Mesendoderm (in vitro differentiated cells): ENCODE measurements around the gene UQCR11.

ENCODE experiments used
- DNase-seq: peaks from one replicate; pipeline ENCODE4 v3.0.0; 2013
- H2AK5ac ChIP-seq: 2 replicates; pipeline ENCODE4 v1.6.1; 2013; ENCODE audit warnings: low read length, inconsistent platforms
- H2BK120ac ChIP-seq: 2 replicates; pipeline ENCODE4 v1.6.1; 2013; ENCODE audit warnings: low read depth, mild to moderate bottlenecking, low read length, moderate library complexity, mixed read lengths
- H2BK15ac ChIP-seq: replicated peaks from 2 replicates; pipeline ENCODE4 v1.6.1; 2013; ENCODE audit warnings: low read depth, mild to moderate bottlenecking, moderate library complexity
- H2BK5ac ChIP-seq: 2 replicates; pipeline ENCODE4 v1.6.1; 2013; ENCODE audit warnings: low read length, inconsistent platforms
- H3K18ac ChIP-seq: 2 replicates; pipeline ENCODE4 v1.6.1; 2013; ENCODE audit warnings: mild to moderate bottlenecking, low read length, mixed read lengths
- H3K23ac ChIP-seq: one replicate; pipeline ENCODE4 v1.6.1; 2013; ENCODE audit warnings: low read length
- H3K27ac ChIP-seq: 2 replicates; pipeline ENCODE4 v1.5.1; 2013; ENCODE audit warnings: low read depth, mild to moderate bottlenecking, inconsistent platforms, low read length, moderate library complexity
- H3K27me3 ChIP-seq: 2 replicates; pipeline ENCODE4 v1.6.1; 2013; ENCODE audit warnings: low read length, control low read depth, mild to moderate bottlenecking, inconsistent platforms; ENCODE audit not compliant: insufficient read depth, poor library complexity
- H3K36me3 ChIP-seq: 2 replicates; pipeline ENCODE4 v1.6.1; 2013; ENCODE audit warnings: low read length, inconsistent platforms; ENCODE audit not compliant: control insufficient read depth, insufficient read depth
- H3K4ac ChIP-seq: one replicate; pipeline ENCODE4 v1.6.1; 2013; ENCODE audit warnings: low read depth, mild to moderate bottlenecking, low read length, moderate library complexity
- H3K4me1 ChIP-seq: 2 replicates; pipeline ENCODE4 v1.6.1; 2013; ENCODE audit warnings: low read depth, low read length, inconsistent platforms; ENCODE audit not compliant: control insufficient read depth
- H3K4me2 ChIP-seq: 2 replicates; pipeline ENCODE4 v1.6.1; 2013; ENCODE audit warnings: low read length
- H3K4me3 ChIP-seq: 2 replicates; pipeline ENCODE4 v1.5.1; 2013; ENCODE audit warnings: mild to moderate bottlenecking, low read length
- H3K56ac ChIP-seq: one replicate; pipeline ENCODE4 v1.6.1; 2013; ENCODE audit warnings: low read length
- H3K79me1 ChIP-seq: 2 replicates; pipeline ENCODE4 v1.6.1; 2013; ENCODE audit warnings: low read length, inconsistent platforms
- H3K79me2 ChIP-seq: 2 replicates; pipeline ENCODE4 v1.6.1; 2013; ENCODE audit warnings: mild to moderate bottlenecking, low read length; ENCODE audit not compliant: control insufficient read depth, insufficient read depth
- H3K9ac ChIP-seq: 2 replicates; pipeline ENCODE4 v1.6.1; 2013; ENCODE audit warnings: low read length, inconsistent platforms
- H4K5ac ChIP-seq: one replicate; pipeline ENCODE4 v1.6.1; 2013; ENCODE audit warnings: low read length
- H4K8ac ChIP-seq: one replicate; pipeline ENCODE4 v1.6.1; 2013; ENCODE audit warnings: low read depth, mild to moderate bottlenecking, control low read depth, low read length, moderate library complexity
- WGBS: extraction: QIAGEN DNeasy Blood & Tissue Kit; methylation state at CpG from one replicate; pipeline ENCODE4 v1.1.7; 2013; ENCODE audit warnings: low lambda C conversion rate, missing lambda C conversion rate; ENCODE audit not compliant: insufficient coverage; ENCODE audit errors: extremely low coverage; 5-methylcytosine and 5-hydroxymethylcytosine counted together

The UQCR11 gene

GRCh38 chr19:1574354-1575136 is 30.7 kb downstream of the UQCR11 start:
- no CpG with 5 or more reads among the region's 34 CpGs for WGBS
- H2BK120ac ChIP-seq, result no peak overlapping the region
- H2BK15ac ChIP-seq, result no peak overlapping the region
- H3K23ac ChIP-seq, result no peak overlapping the region
- H3K4me1 ChIP-seq, result no peaks in the 10 kb centered on the region
- no peak overlapping the region for H3K4me2 ChIP-seq
- no peak overlapping the region for H3K4me3 ChIP-seq
- H3K79me2 ChIP-seq, result no peaks in the 10 kb centered on the region
- no peak overlapping the region for H4K5ac ChIP-seq
- H3K27ac ChIP-seq, result no peak overlapping the region
- H2AK5ac ChIP-seq, result no peak overlapping the region
- H2BK5ac ChIP-seq, result no peak overlapping the region
- H3K4ac ChIP-seq, result no peak overlapping the region
- H3K27me3 ChIP-seq, result no peaks in the 10 kb centered on the region
- H3K56ac ChIP-seq, result no peak overlapping the region
- H4K8ac ChIP-seq, result no peak overlapping the region
- no peak overlapping the region for H3K9ac ChIP-seq
- H3K18ac ChIP-seq, result no peak overlapping the region
- peaks cover 1% of the 10 kb centered on the region for H3K36me3 ChIP-seq
- no peaks in the 10 kb centered on the region for H3K79me1 ChIP-seq
- no peak for DNase-seq

DNA sequence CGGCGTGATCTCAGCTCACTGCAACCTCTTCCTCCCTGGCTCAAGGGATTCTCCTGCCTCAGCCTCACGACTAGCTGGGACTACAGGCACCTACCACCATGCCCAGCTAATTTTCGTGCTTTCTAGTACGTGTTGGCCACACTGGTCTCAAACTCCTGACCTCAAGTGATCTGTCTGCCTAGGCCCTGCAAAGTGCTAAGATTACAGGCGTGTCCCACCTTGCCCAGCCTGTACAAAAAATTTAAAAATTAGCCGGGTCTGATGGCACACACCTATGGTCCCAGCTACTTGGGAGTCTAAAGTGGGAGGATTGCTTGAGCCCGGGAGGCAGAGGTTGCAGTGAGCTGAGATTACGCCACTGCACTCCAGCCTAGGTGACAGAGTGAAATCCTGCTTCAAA is 32.5 kb downstream of the UQCR11 start:
- Histone ChIP-seq H4K5ac (no peak overlapping the region), H3K23ac (no peak overlapping the region)
- WGBS, result no CpG with 5 or more reads among the region's 9 CpGs

DNA sequence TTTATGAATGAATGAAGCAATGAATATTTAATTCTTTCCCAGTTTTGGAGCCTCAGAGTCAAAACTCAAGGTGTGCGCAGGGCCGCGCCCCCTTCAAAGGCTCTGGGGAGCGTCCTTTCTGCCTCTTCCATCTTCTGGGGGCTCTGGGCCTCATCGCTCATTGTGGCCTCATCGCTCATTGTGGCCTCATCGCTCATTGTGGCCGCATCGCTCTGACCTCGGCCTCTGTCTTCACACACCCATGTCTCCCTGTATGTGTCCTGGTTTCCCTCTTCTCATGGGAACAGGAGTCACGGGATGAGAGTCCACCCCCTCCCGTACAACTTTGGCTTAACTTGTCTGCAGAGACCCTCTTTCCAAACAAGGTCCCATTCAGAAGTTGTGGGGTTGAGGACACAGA is 33.9 kb downstream of the UQCR11 start:
- Histone ChIP-seq H3K4ac (no peak overlapping the region), H3K56ac (no peak overlapping the region), H3K4me2 (no peak overlapping the region), H2BK120ac (no peak overlapping the region), H3K18ac (no peak overlapping the region), H3K23ac (no peak overlapping the region), H3K27ac (no peak overlapping the region), H3K79me2 (peaks cover 9% of the 10 kb centered on the region), H3K4me1 (no peaks in the 10 kb centered on the region), H2BK15ac (no peak overlapping the region), H2AK5ac (no peak overlapping the region), H3K4me3 (no peak overlapping the region), H4K5ac (no peak overlapping the region), H3K79me1 (no peaks in the 10 kb centered on the region), H3K9ac (no peak overlapping the region), H3K27me3 (no peaks in the 10 kb centered on the region), H4K8ac (no peak overlapping the region), H2BK5ac (no peak overlapping the region), H3K36me3 (no peaks in the 10 kb centered on the region)
- WGBS, result no CpG with 5 or more reads among the region's 12 CpGs
- DNase-seq, result no peak

More for the DNA sequence above, 32.5 kb downstream of the UQCR11 start:
- Histone ChIP-seq H3K79me2 (no peaks in the 10 kb centered on the region), H4K8ac (no peak overlapping the region), H2AK5ac (no peak overlapping the region), H3K27me3 (no peaks in the 10 kb centered on the region), H2BK15ac (no peak overlapping the region), H3K56ac (no peak overlapping the region), H3K9ac (no peak overlapping the region), H2BK120ac (no peak overlapping the region), H3K4ac (no peak overlapping the region), H3K4me2 (no peak overlapping the region), H2BK5ac (no peak overlapping the region), H3K79me1 (no peaks in the 10 kb centered on the region), H3K18ac (no peak overlapping the region), H3K4me3 (no peak overlapping the region), H3K27ac (no peak overlapping the region), H3K36me3 (no peaks in the 10 kb centered on the region), H3K4me1 (no peaks in the 10 kb centered on the region)
- no peak for DNase-seq

DNA sequence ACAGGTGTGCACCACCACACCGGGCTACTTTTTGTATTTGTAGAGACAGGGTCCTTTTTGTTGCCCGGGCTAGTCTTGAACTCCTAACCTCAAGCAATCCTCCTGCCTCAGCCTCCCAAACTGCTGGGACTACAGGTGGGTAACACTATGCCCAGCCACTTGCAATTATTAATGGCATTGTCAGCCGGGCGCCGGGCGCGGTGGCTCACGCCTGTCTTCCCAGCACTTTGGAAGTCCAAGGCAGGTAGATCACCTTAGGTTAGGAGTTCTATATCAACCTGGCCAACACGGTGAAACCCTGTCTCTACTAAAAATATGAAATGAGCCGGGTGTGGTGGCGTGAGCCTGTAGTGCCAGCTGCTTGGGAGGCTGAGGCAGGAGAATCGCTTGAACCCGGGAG is 34.4 kb downstream of the UQCR11 start:
- Histone ChIP-seq H2BK120ac (no peak overlapping the region), H2BK5ac (no peak overlapping the region), H3K79me1 (no peaks in the 10 kb centered on the region), H3K23ac (no peak overlapping the region), H3K36me3 (no peaks in the 10 kb centered on the region), H3K27me3 (no peaks in the 10 kb centered on the region), H4K5ac (no peak overlapping the region), H3K79me2 (peaks cover 14% of the 10 kb centered on the region), H4K8ac (no peak overlapping the region), H2BK15ac (no peak overlapping the region), H3K4me1 (peaks cover 1% of the 10 kb centered on the region), H2AK5ac (no peak overlapping the region), H3K4me2 (no peak overlapping the region), H3K4ac (no peak overlapping the region), H3K9ac (no peak overlapping the region), H3K4me3 (no peak overlapping the region), H3K56ac (no peak overlapping the region), H3K18ac (no peak overlapping the region), H3K27ac (no peak overlapping the region)
- no peak for DNase-seq
- WGBS, result no CpG with 5 or more reads among the region's 13 CpGs

- no peaks in the 10 kb centered on the region for H3K36me3 ChIP-seq
- H3K9ac ChIP-seq, result no peak overlapping the region
- H3K79me2 ChIP-seq, result peaks cover 23% of the 10 kb centered on the region
- no peak overlapping the region for H2BK120ac ChIP-seq
- no peak overlapping the region for H3K4me2 ChIP-seq
- no peak overlapping the region for H3K4me3 ChIP-seq
- H2AK5ac ChIP-seq, result no peak overlapping the region
- no peak overlapping the region for H3K23ac ChIP-seq
- peaks cover 2% of the 10 kb centered on the region for H3K4me1 ChIP-seq
- no peak overlapping the region for H3K4ac ChIP-seq
- no peak overlapping the region for H3K18ac ChIP-seq
- H2BK5ac ChIP-seq, result no peak overlapping the region
- no peak overlapping the region for H3K56ac ChIP-seq
- H4K5ac ChIP-seq, result no peak overlapping the region
- no peak overlapping the region for H2BK15ac ChIP-seq
- no peaks in the 10 kb centered on the region for H3K27me3 ChIP-seq
- DNase-seq, result no peak
- no peaks in the 10 kb centered on the region for H3K79me1 ChIP-seq
- no CpG with 5 or more reads among the region's 4 CpGs for WGBS
- H4K8ac ChIP-seq, result no peak overlapping the region
- no peak overlapping the region for H3K27ac ChIP-seq
These were observed 35.3 kb downstream of the UQCR11 start for GRCh38 chr19:1569997-1570396.
